BJ (cell line): Measurements from ENCODE around the gene UNC119B. TPM values are rescaled to one million over a fixed set of nuclear protein-coding genes. Genes with fewer than 3 reads are reported as not detected.
"Not testable (repeated sequence)": the region's sequence is repeated elsewhere in the genome, so short reads cannot be mapped to it uniquely, and the experiment has no call there.

Experiments
- CTCF ChIA-PET: fragments of 350-600 bp; formaldehyde crosslinking; extraction: SDS; loops from one replicate; lab custom pipeline; 2021; ENCODE audit warnings: antibody characterized with exemption, inconsistent platforms; lab: Yijun Ruan, JAX
- POLR2A ChIA-PET: fragments of 300-600 bp; sonication (Branson Sonifier 250); formaldehyde crosslinking; extraction: SDS; loops from one replicate; lab custom pipeline; 2021; ENCODE audit warnings: antibody characterized with exemption; lab: Charles Lee
- DNase-seq: peaks from one replicate; pipeline ENCODE4 v3.0.0-alpha.2; 2011; ENCODE audit warnings: low read depth
- H3K27me3 ChIP-seq: 2 replicates; pipeline ENCODE4 v1.6.0; 2011; ENCODE audit warnings: low read length; ENCODE audit not compliant: control insufficient read depth, insufficient read depth
- H3K36me3 ChIP-seq: 2 replicates; pipeline ENCODE4 v1.5.1; 2011; ENCODE audit warnings: low read length; ENCODE audit not compliant: control insufficient read depth, insufficient read depth
- H3K4me3 ChIP-seq: 2 replicates; pipeline ENCODE4 v1.5.1; 2011; ENCODE audit warnings: low read depth, mild to moderate bottlenecking, control low read depth, low read length
- polyA plus RNA-seq: library from polyadenylated mRNA; depleted of rRNA; stranded (reverse); fragments of >200 nt; gene quantifications from 2 replicates; pipeline ENCODE4 v1.2.3, GENCODE V29; 2011
- TF ChIP-seq, protein P1 (sequence below): IDR thresholded peaks from 2 replicates; pipeline ENCODE4 v1.5.1; 2011; ENCODE audit warnings: low read depth, mild to moderate bottlenecking, control low read depth, inconsistent platforms, low read length, moderate library complexity; ENCODE audit not compliant: insufficient read depth

Gene UNC119B
- polyA plus RNA-seq, 1 experiment: 32.0 TPM

DNA sequence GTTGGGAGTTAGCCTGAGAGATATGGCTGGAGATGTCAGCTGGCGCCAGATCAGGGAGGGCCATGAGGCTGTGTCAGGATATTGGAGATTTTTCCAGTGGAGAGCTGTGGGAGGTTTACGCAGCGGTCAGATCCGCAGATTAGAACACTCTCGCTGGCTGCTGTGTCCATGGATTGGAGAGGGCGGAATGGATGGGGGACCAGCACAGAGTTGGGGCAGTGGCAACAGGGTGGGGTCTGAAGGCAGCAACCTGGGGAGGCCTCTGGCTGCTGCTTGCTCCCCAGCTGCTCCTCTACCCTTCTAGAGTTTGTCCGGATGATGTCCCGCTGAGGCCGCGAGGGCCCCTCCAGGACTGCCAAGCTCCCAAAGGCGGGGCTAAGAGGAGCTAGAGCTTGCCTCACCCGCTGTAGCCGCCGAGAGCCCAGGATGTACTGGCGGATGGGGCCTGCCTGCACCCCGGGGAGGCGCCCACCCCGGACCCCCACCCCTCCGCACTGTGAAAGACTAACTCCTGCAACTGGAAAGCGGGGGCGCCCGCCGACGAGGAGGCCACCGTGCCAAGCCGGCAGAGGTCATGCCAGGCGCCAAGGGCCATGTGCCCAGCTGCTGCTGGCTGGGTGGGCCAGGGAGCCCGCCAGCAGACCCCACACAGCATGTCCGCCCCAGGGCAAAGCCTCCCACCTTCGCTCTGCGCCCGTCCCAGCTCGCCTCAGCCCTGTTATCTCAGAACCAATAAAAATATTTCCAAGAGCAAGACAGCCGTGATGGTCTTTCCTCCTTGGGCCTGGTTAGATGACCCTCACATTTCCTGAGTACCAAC is 43.5 kb upstream of the UNC119B start:
- TF ChIP-seq, protein P1, sequence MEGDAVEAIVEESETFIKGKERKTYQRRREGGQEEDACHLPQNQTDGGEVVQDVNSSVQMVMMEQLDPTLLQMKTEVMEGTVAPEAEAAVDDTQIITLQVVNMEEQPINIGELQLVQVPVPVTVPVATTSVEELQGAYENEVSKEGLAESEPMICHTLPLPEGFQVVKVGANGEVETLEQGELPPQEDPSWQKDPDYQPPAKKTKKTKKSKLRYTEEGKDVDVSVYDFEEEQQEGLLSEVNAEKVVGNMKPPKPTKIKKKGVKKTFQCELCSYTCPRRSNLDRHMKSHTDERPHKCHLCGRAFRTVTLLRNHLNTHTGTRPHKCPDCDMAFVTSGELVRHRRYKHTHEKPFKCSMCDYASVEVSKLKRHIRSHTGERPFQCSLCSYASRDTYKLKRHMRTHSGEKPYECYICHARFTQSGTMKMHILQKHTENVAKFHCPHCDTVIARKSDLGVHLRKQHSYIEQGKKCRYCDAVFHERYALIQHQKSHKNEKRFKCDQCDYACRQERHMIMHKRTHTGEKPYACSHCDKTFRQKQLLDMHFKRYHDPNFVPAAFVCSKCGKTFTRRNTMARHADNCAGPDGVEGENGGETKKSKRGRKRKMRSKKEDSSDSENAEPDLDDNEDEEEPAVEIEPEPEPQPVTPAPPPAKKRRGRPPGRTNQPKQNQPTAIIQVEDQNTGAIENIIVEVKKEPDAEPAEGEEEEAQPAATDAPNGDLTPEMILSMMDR: no peak
- H3K27me3 ChIP-seq: 0 out of 2 replicates have a peak, but pooled peaks cover 5% of the 10 kb centered on the region
- ChIA-PET CTCF (interaction anchor here (1.4 kb wide), 1 partner anchor 17 kb away, joined by 3 read pairs; no protein-coding TSS in a partner anchor), POLR2A (no interaction called here)
- no peak overlapping the region for H3K4me3 ChIP-seq
- no peak for DNase-seq
- no peaks in the 10 kb centered on the region for H3K36me3 ChIP-seq

DNA sequence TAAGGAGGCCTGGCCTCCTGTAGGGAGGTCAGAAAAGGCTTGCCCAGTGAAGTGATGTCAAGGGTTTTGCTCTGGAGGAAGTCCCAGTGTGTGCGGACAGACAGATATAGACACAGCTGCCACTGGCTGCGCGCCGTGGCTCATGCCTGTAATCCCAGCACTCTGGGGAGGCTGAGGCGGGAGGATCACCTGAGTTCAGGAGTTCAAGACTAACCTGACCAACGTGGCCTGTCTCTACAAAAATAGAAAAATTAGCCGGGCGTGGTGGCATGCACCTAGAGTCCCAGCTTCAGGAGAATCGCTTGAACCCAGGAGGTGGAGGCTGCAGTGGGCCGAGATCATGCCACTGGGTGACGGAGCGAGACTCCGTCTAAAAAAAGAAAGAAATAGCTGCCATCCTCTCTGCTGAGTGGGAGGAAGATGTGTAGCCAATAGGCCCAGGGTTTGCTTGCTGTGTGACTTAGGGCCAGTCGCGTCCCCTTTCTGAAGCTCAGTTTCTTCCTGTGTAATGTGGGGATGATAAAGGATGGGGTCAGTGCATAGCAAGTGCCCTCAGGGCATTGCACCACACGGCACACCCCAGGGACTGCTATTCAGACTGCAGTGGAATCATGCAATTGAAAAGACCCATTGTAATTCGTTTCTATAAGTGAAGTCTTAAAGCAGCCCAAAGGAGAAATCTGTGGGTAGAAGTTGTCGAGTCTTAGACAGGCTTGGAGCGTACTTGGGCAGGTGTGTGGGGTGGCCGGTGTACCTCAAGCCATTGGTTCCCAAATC is 42.0 kb upstream of the UNC119B start:
- ChIA-PET CTCF (interaction anchor here (0.9 kb wide), 1 partner anchor 21 kb away, joined by 3 read pairs; no protein-coding TSS in a partner anchor), POLR2A (no interaction called here)
- Histone ChIP-seq H3K36me3 (no peaks in the 10 kb centered on the region), H3K4me3 (no peak overlapping the region), H3K27me3 (0 out of 2 replicates have a peak, but pooled peaks cover 5% of the 10 kb centered on the region)
- TF ChIP-seq, protein P1: no peak
- no peak for DNase-seq

DNA sequence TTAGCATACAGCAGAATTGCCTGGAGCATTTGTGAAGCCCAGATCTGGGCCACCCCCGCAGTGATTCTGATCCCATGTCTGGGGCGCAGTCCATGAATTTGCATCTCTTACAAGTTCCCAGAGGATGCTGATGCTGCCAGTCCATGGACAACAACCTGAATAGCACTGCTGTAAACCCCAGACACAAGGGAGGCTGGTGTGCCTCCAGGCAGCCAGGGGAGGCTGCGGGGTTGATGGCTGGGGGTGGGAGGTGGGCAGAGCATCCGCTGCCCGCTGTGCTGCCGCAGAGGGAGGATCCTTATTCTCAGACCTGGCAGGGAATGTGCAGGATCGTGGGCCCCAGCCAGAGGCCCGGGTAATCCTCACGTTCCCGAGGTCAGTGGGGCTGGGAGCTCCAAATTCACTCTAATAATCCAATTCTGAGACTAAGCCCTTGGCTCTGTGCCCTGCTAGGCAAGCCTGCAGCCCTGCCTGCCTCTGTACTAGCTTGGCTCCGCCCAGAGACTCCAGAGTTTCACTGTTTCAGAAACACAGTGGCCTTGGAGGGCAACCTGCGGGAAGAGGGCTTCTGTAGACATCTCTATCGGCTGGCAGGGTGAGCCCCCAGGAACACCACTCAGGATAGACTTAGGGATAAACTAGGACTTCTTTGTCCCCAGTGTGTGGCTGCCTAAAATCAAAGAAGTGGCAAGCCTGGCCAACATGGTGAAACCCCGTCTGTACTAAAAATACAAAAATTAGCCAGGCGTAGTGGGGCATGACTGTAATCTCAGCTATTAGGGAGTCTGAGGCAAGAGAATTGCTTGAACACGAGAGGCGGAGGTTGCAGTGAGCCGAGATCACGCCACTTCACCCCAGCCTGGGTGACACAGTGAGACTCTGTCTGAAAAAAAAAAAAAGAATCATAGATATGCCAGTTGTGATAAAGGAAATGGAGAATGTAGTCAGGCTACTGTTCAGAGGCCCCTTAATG is 41.1 kb upstream of the UNC119B start:
- Histone ChIP-seq H3K4me3 (no peak overlapping the region), H3K36me3 (no peaks in the 10 kb centered on the region), H3K27me3 (peaks cover 5% of the 10 kb centered on the region; the same call in 1 of the 2 replicates)
- DNase-seq: no peak
- TF ChIP-seq, protein P1: no peak
- ChIA-PET CTCF (interaction anchor here (0.6 to 0.9 kb wide), 2 partner anchors 22 to 351 kb away, joined by 3 read pairs; no protein-coding TSS in a partner anchor), POLR2A (no interaction called here)

DNA sequence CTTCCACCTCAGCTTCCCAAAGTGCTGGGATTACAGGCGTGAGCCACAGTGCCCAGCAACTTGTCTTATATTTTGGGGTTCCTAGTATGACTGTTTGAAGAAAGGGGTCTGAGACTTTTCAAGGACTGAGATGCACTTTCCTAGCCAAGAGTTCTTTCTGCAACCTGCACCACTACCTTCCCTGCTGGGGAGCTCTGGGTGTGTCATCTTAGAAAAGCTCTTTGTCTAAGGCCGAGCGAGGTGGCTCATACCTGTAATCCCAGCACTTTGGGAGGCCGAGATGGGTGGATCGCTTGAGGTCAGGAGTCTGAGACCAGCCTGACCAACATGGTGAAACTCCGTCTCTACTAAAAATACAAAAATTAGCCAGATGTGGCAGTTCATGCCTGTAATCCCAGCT is 40.0 kb upstream of the UNC119B start:
- POLR2A ChIA-PET, DNase-seq, H3K27me3 ChIP-seq, H3K36me3 ChIP-seq, H3K4me3 ChIP-seq: not testable (repeated sequence)
- CTCF ChIA-PET: interaction anchor here (0.9 to 1.9 kb wide), 2 partner anchors 14 to 21 kb away, joined by 3 to 4 read pairs; no protein-coding TSS in a partner anchor

DNA sequence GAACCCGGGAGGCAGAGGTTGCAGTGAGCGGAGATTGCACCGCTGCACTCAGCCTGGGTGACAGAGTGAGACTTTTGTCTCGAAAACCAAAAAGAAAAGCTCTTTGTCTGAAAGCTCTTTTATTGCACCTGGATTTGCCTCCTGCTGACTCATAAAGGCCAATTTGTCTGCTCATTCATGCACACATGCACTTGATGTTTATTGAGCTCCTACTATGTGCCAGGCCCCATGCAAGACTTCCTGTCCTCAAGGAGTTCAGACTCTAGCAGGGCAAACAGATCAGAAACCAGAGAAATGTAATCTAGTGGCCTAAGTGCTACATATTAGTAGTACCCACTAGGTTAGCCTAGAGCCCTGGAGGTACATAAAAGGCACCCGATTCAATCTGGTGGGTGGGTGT is 39.6 kb upstream of the UNC119B start:
- no peaks in the 10 kb centered on the region for H3K36me3 ChIP-seq
- TF ChIP-seq, protein P1: no peak
- CTCF ChIA-PET: interaction anchor here (0.9 to 1.9 kb wide), 2 partner anchors 15 to 21 kb away, joined by 3 to 4 read pairs; no protein-coding TSS in a partner anchor
- peaks cover 5% of the 10 kb centered on the region; the same call in 1 of the 2 replicates for H3K27me3 ChIP-seq
- H3K4me3 ChIP-seq: no peak overlapping the region
- POLR2A ChIA-PET: no interaction called here
- no peak for DNase-seq
